ENCODE measurements around the gene BAX.

- TF ChIP-seq, protein P1, sequence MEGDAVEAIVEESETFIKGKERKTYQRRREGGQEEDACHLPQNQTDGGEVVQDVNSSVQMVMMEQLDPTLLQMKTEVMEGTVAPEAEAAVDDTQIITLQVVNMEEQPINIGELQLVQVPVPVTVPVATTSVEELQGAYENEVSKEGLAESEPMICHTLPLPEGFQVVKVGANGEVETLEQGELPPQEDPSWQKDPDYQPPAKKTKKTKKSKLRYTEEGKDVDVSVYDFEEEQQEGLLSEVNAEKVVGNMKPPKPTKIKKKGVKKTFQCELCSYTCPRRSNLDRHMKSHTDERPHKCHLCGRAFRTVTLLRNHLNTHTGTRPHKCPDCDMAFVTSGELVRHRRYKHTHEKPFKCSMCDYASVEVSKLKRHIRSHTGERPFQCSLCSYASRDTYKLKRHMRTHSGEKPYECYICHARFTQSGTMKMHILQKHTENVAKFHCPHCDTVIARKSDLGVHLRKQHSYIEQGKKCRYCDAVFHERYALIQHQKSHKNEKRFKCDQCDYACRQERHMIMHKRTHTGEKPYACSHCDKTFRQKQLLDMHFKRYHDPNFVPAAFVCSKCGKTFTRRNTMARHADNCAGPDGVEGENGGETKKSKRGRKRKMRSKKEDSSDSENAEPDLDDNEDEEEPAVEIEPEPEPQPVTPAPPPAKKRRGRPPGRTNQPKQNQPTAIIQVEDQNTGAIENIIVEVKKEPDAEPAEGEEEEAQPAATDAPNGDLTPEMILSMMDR (IDR thresholded peaks at IDR 0.05 in 2 of 3, conservative IDR thresholded peaks at IDR 0.05 in 1 of 3; ENCODE audit: insufficient read depth in 2 of 3, low read depth in 1 of 3, low read length in 3 of 3): no peak
- TF ChIP-seq REST (IDR thresholded peaks at IDR 0.05; ENCODE audit: borderline replicate concordance) (no peak), REST (CRISPR knock-in tag; IDR thresholded peaks at IDR 0.05; ENCODE audit: low read depth) (no peak), NCOA1 (IDR thresholded peaks at IDR 0.05; ENCODE audit: low read depth) (no peak), MYC (IDR thresholded peaks at IDR 0.05; ENCODE audit: low read depth, low read length) (no peak), MYC (CRISPR knock-in tag; IDR thresholded peaks at IDR 0.05; ENCODE audit: borderline replicate concordance, low read depth) (no peak), MCM2 (IDR thresholded peaks at IDR 0.05; ENCODE audit: low read depth) (no peak), CBX3 (IDR thresholded peaks at IDR 0.05; ENCODE audit: borderline replicate concordance in 1 of 2, low read length in 2 of 2) (no peak), ZFX (CRISPR knock-in tag; IDR thresholded peaks at IDR 0.05) (no peak), NBN (IDR thresholded peaks at IDR 0.05; ENCODE audit: low read depth) (no peak), JUND (IDR thresholded peaks at IDR 0.05; ENCODE audit: borderline replicate concordance, low read depth, low read length) (no peak), JUND (tag; IDR thresholded peaks at IDR 0.05; ENCODE audit: borderline replicate concordance, low read depth, low read length) (no peak)
Measured at GRCh38 chr19:48953141-48953540, 1.5 kb upstream of the BAX start.
